ENCODE data around the gene CYCS. TPM values are rescaled to one million over a fixed set of nuclear protein-coding genes. Genes with fewer than 3 reads are reported as not detected.

CYCS gene
- total RNA-seq (2022; extraction: Qiagen RNA extraction) = 182 to 292 TPM (median 214 TPM) in 5 replicates

DNA sequence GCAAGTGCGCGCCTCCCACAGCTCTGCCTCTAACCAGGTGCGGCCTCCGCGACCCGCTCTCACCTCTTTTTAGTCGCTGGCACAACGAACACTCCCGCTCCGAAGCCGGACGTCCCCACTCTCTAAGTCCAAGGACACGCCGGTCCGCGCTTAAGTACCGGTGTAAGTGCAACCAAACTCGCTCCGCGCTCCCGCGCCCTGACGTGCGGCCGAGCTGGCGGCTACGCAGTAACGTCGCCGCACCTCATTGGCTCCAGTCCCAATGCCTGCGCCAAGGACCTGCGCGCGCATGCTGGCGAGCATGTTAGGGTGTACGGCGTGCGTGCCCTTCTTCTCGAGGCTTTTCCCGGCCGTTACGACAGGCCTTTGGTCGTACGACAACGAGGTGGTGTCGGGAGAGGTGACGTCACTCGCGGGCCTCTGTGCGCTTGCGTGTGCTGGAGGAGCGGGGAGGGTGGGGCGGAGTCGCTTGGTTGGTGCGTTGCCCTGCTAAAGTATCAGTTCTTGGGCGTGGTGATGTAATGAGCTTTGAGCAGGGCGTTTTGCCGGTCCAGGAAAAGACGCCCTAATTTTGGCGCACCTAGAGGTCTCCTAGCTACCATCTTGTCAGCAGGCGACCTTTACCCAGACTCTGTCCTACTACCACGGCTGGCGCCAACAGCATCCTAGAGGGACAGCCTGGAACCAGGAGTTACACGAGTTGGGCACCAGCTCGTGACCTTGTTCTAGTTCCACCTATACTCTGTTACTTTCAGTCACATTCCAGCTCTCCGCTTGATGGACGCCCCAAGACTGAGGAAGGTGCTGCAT is at the start of gene CYCS:
Gene CYCS, minus strand, starts transcription at position 124 of the 810 bp plus-strand sequence. CDS start 1,141 bp downstream, outside the sequence.

Other genes starting within 250 kb of the CYCS start
- 11.5 to 16.3 TPM (median 15.2 TPM) in 5 replicates for gene OSBPL3, start 145.1 kb downstream of the CYCS start, total RNA-seq (2022; extraction: Qiagen RNA extraction)
- not detected in 5 replicates for gene NPVF, start 103.2 kb upstream of the CYCS start, total RNA-seq (2022; extraction: Qiagen RNA extraction)

Measured in A549 treated with dexamethasone at 1 μM for 4 hours (cell line).